Osteocyte (in vitro differentiated cells): ENCODE results near the gene TRMT61A. TPM values are rescaled to one million over a fixed set of nuclear protein-coding genes. Genes with fewer than 3 reads are reported as not detected.

ENCODE experiments used
- DNase-seq: peaks from one replicate; pipeline ENCODE4 v3.0.0; 2021; ENCODE audit warnings: mixed read lengths; ENCODE audit not compliant: unreplicated experiment; ENCODE audit errors: extremely low spot score
- H3K27ac Mint-ChIP-seq: one replicate; pipeline ENCODE4 v1.8.0; 2021; ENCODE audit warnings: mild to moderate bottlenecking, mixed read lengths; ENCODE audit not compliant: unreplicated experiment
- H3K27me3 Mint-ChIP-seq: one replicate; pipeline ENCODE4 v1.8.0; 2021; ENCODE audit warnings: mixed read lengths; ENCODE audit not compliant: unreplicated experiment
- H3K36me3 Mint-ChIP-seq: one replicate; pipeline ENCODE4 v1.8.0; 2021; ENCODE audit warnings: mixed read lengths; ENCODE audit not compliant: unreplicated experiment
- H3K4me1 Mint-ChIP-seq: one replicate; pipeline ENCODE4 v1.8.0; 2021; ENCODE audit warnings: mixed read lengths; ENCODE audit not compliant: unreplicated experiment
- H3K4me3 Mint-ChIP-seq: one replicate; pipeline ENCODE4 v1.8.0; 2021; ENCODE audit warnings: mild to moderate bottlenecking, moderate library complexity, mixed read lengths; ENCODE audit not compliant: unreplicated experiment
- H3K9me3 Mint-ChIP-seq: one replicate; pipeline ENCODE4 v1.8.0; 2021; ENCODE audit warnings: mixed read lengths; ENCODE audit not compliant: unreplicated experiment
- CTCF ChIP-seq: fragments of 200-600 bp; sonication (generic); IDR thresholded peaks from 2 replicates; pipeline ENCODE4 v1.5.0; 2021; ENCODE audit warnings: antibody characterized with exemption, mild to moderate bottlenecking, moderate library complexity
- total RNA-seq: library from RNA; stranded (reverse); gene quantifications from 2 replicates; pipeline ENCODE4 v1.2.1, GENCODE V29; 2021

TRMT61A gene
- total RNA-seq, 1 donor from 2014 or later, result 11.5 TPM

GRCh38 chr14:103512701-103513611 is 16.0 kb upstream of the TRMT61A start:
- Mint-ChIP-seq H3K9me3 (no peaks in the 10 kb centered on the region), H3K36me3 (peaks cover 15% of the 10 kb centered on the region), H3K4me3 (no peak overlapping the region), H3K4me1 (peaks cover 4% of the 10 kb centered on the region), H3K27me3 (no peaks in the 10 kb centered on the region), H3K27ac (no peak overlapping the region)
- TF ChIP-seq CTCF, result no peak
- DNase-seq, result no peak

- no peak for DNase-seq
- Mint-ChIP-seq H3K36me3 (peaks cover 7% of the 10 kb centered on the region), H3K4me3 (no peak overlapping the region), H3K27ac (no peak overlapping the region), H3K4me1 (peaks cover 16% of the 10 kb centered on the region), H3K9me3 (no peaks in the 10 kb centered on the region), H3K27me3 (no peaks in the 10 kb centered on the region)
- TF ChIP-seq CTCF, result no peak
These were observed 14.2 kb upstream of the TRMT61A start for GRCh38 chr14:103514596-103515421.

GRCh38 chr14:103516426-103517173 is 12.4 kb upstream of the TRMT61A start:
- Mint-ChIP-seq H3K27me3 (no peaks in the 10 kb centered on the region), H3K4me1 (peaks cover 19% of the 10 kb centered on the region), H3K4me3 (no peak overlapping the region), H3K27ac (no peak overlapping the region), H3K36me3 (no peaks in the 10 kb centered on the region), H3K9me3 (no peaks in the 10 kb centered on the region)
- TF ChIP-seq CTCF, result no peak
- DNase-seq, result no peak

- Mint-ChIP-seq H3K36me3 (no peaks in the 10 kb centered on the region), H3K4me3 (no peak overlapping the region), H3K27ac (no peak overlapping the region), H3K4me1 (peaks cover 19% of the 10 kb centered on the region), H3K9me3 (no peaks in the 10 kb centered on the region), H3K27me3 (no peaks in the 10 kb centered on the region)
- DNase-seq, result no peak
- no peak for TF ChIP-seq CTCF
These were observed 11.8 kb upstream of the TRMT61A start for GRCh38 chr14:103517174-103517566.
